B cell (primary cell): ENCODE data around the gene WNK4. TPM values are rescaled to one million over a fixed set of nuclear protein-coding genes. Genes with fewer than 3 reads are reported as not detected.

Experiments used
- ATAC-seq: fragments of 200-7000 bp; cut with Tn5 transposase; one replicate; pipeline ENCODE4 v1.10.0; 2021; ENCODE audit warnings: low read depth, mild to moderate bottlenecking, moderate number of reproducible peaks, moderate library complexity
- CTCF ChIA-PET: fragments of 350-600 bp; sonication (Branson Sonifier 250); formaldehyde crosslinking; loops from one replicate; lab custom pipeline; 2021; ENCODE audit warnings: antibody characterized with exemption, inconsistent platforms; lab: Charles Lee
- POLR2A ChIA-PET: fragments of 350-600 bp; sonication (Branson Sonifier 250); formaldehyde crosslinking; loops from one replicate; lab custom pipeline; 2021; ENCODE audit warnings: antibody characterized with exemption; lab: Charles Lee
- DNase-seq: peaks from one replicate; pipeline ENCODE4 v3.0.0; 2013
- H2AFZ ChIP-seq: 2 replicates; pipeline ENCODE4 v1.6.1; 2012; ENCODE audit warnings: mild to moderate bottlenecking, low read depth, low read length; ENCODE audit not compliant: insufficient read depth, poor library complexity, severe bottlenecking
- H3K27ac ChIP-seq, 2 donors: 1 replicate in 1 of 2; 2 replicates in 1 of 2; pipeline ENCODE4 v1.5.1; 2012 to 2013; ENCODE audit warnings: low read length in 2 of 2, mild to moderate bottlenecking in 2 of 2, moderate library complexity in 1 of 2
- H3K27me3 ChIP-seq, 4 experiments: fragments of 200-600 bp in 1 of 4; sonication (generic) in 1 of 4; replicated peaks in 1 of 4; 1 replicate in 2 of 4; 2 replicates in 2 of 4; pipeline versions ENCODE4 v1.6.1 to v1.7.0; 2013 to 2016; ENCODE audit warnings: low read length in 3 of 4, mild to moderate bottlenecking in 2 of 4, mixed read lengths in 1 of 4, moderate library complexity in 1 of 4; ENCODE audit not compliant: insufficient read depth in 4 of 4, control insufficient read depth in 3 of 4; ENCODE audit errors: control extremely low read depth in 1 of 4
- H3K36me3 ChIP-seq, 2 experiments: replicated peaks in 1 of 2; 1 replicate in 1 of 2; 2 replicates in 1 of 2; pipeline versions ENCODE4 v1.6.1 to v1.7.1; 2013; ENCODE audit warnings: low read length in 1 of 2; ENCODE audit not compliant: insufficient read depth in 2 of 2, control insufficient read depth in 1 of 2; ENCODE audit errors: control extremely low read depth in 1 of 2, extremely low read depth in 1 of 2
- H3K4me1 ChIP-seq, 2 donors: fragments of 200-600 bp in 1 of 2; sonication (generic) in 1 of 2; 1 replicate in 1 of 2; 2 replicates in 1 of 2; pipeline versions ENCODE4 v1.5.1 to v1.6.1; 2013 to 2017; ENCODE audit warnings: low read length in 2 of 2; ENCODE audit not compliant: control insufficient read depth in 2 of 2, insufficient read depth in 2 of 2
- H3K4me2 ChIP-seq: replicated peaks from 2 replicates; pipeline ENCODE3; 2012; ENCODE audit warnings: mild to moderate bottlenecking, low read depth, low read length; ENCODE audit not compliant: poor library complexity, severe bottlenecking
- H3K4me3 ChIP-seq, 5 experiments: fragments of 200-600 bp in 1 of 5; sonication (generic) in 1 of 5; 1 replicate in 3 of 5; 2 replicates in 2 of 5; pipeline versions ENCODE4 v1.5.1 to v1.7.0; 2011 to 2016; ENCODE audit warnings: low read length in 4 of 5, mild to moderate bottlenecking in 4 of 5, low read depth in 2 of 5, control low read depth in 1 of 5, moderate library complexity in 1 of 5; ENCODE audit not compliant: insufficient read depth in 1 of 5; ENCODE audit errors: control extremely low read depth in 1 of 5, extremely low read depth in 1 of 5
- H3K79me2 ChIP-seq: fragments of 200-600 bp; sonication (generic); one replicate; pipeline ENCODE4 v1.6.0; 2016; ENCODE audit warnings: low read length; ENCODE audit not compliant: control insufficient read depth, insufficient read depth
- H3K9ac ChIP-seq: fragments of 200-600 bp; sonication (generic); 2 replicates; pipeline ENCODE4 v1.6.1; 2017; ENCODE audit warnings: mild to moderate bottlenecking, low read length, moderate library complexity
- H3K9me3 ChIP-seq, 3 donors: one replicate each; pipeline versions ENCODE4 v1.6.1 to v1.7.1; 2013; ENCODE audit warnings: low read length in 2 of 3; ENCODE audit not compliant: control insufficient read depth in 2 of 3, insufficient read depth in 1 of 3; ENCODE audit errors: control extremely low read depth in 1 of 3
- H4K20me1 ChIP-seq: 2 replicates; pipeline ENCODE4 v1.6.0; 2012; ENCODE audit warnings: mild to moderate bottlenecking, low read length; ENCODE audit not compliant: insufficient read depth, control insufficient read depth, poor library complexity, severe bottlenecking
- H3K27ac Mint-ChIP-seq: one replicate; pipeline ENCODE4 v1.8.0; 2021; ENCODE audit warnings: mixed read lengths
- H3K27me3 Mint-ChIP-seq: one replicate; pipeline ENCODE4 v1.8.0; 2021; ENCODE audit warnings: mixed read lengths
- H3K4me1 Mint-ChIP-seq: one replicate; pipeline ENCODE4 v1.8.0; 2021; ENCODE audit warnings: mixed read lengths
- H3K4me3 Mint-ChIP-seq: one replicate; pipeline ENCODE4 v1.8.0; 2021; ENCODE audit warnings: mixed read lengths
- H3K9me3 Mint-ChIP-seq: one replicate; pipeline ENCODE4 v1.8.0; 2022; ENCODE audit warnings: mixed read lengths; ENCODE audit not compliant: insufficient read depth
- EZH2 ChIP-seq: IDR thresholded peaks from 2 replicates; pipeline ENCODE4 v1.6.1; 2012; ENCODE audit warnings: borderline replicate concordance, low read depth, mild to moderate bottlenecking, moderate library complexity, low read length; ENCODE audit not compliant: insufficient read depth, poor library complexity, severe bottlenecking
- WGBS: methylation state at CpG from one replicate; pipeline ENCODE4 v1.1.5; 2013; ENCODE audit warnings: missing lambda C conversion rate; ENCODE audit not compliant: insufficient coverage; 5-methylcytosine and 5-hydroxymethylcytosine counted together
- intact Hi-C: fragments of 100-400 bp; cut with micrococcal nuclease; formaldehyde crosslinking; loops from one replicate; pipeline ENCODE4 v1.10.0; 2022
- polyA plus RNA-seq: library from polyadenylated mRNA; depleted of rRNA; stranded (reverse); fragments of >200 nt; gene quantifications from 2 replicates; pipeline ENCODE4 v1.2.3, GENCODE V29; 2012
- total RNA-seq, 2 donors: library from RNA; stranded (reverse); fragments of 120-200 nt in 1 of 2; gene quantifications; 1 replicate in 1 of 2; 2 replicates in 1 of 2; pipeline versions ENCODE4 v1.2.3 to v1.2.4, GENCODE V29; 2013 to 2022
- TF ChIP-seq, protein P1 (sequence below): fragments of 200-600 bp; IDR thresholded peaks from one replicate; pipeline ENCODE4 v1.8.0; 2022; ENCODE audit warnings: antibody characterized with exemption, mild to moderate bottlenecking

Gene WNK4
- total and polyA plus RNA-seq, 2 donors (not counting 1 experiment from before 2014, with no cell fraction given), result 0.03 to 0.44 TPM

DNA sequence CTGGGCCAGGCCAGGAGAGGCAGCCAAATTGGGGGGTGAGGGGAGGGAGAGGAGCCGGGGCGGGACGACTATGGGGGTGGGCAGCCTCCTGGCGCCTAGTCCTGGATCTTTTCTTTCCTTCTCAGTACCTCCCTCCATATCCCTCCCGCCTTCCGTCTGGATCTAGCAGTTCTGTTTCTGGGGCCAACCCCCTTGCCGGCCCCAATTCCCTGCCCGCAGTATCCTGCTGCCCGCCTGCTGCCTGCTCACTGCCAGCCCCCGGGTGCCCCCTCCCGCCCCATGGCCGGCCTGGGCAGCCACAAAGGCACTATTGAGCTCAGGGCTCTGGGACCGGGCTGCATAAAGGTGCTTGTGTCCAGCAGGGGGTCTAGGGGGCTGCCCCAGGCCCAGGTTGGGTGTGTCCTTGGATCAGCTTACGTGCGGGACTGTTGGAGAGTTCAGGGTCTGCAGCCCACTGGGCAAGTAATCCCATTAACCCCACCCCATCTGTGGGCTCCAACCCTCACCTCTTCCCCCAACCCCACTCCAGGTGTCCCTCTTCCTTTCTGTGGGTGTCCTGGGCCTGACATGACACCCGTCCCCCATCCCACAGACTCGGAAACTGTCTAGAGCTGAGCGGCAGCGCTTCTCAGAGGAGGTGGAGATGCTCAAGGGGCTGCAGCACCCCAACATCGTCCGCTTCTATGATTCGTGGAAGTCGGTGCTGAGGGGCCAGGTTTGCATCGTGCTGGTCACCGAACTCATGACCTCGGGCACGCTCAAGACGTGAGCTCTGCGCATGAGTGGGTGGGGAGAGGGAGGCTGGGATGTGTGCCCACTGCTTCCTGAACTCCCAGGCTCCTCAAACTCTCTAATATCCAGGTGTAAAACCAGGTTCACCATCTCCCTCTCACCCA lies 2.0 kb downstream of the WNK4 start:
- no peak overlapping the region for H3K4me2 ChIP-seq
- no peak overlapping the region for H3K27ac Mint-ChIP-seq
- no peak overlapping the region for H3K27ac ChIP-seq
- H3K9ac ChIP-seq, result no peak overlapping the region
- no peak overlapping the region for H3K4me3 ChIP-seq
- H2AFZ ChIP-seq, result no peak overlapping the region
- peaks cover 2 to 24% of the 10 kb centered on the region in 2 experiments for H3K36me3 ChIP-seq
- H3K4me1 ChIP-seq, result peaks cover 26 to 33% of the 10 kb centered on the region in 2 donors
- H3K79me2 ChIP-seq, result no peaks in the 10 kb centered on the region
- no peaks in the 10 kb centered on the region for H3K9me3 Mint-ChIP-seq
- DNase-seq (no peak), ATAC-seq (no peak)
- 13% methylated on average over 16 of the region's 29 CpGs for WGBS
- POLR2A ChIA-PET, result no interaction called here
- no peak for TF ChIP-seq EZH2
- TF ChIP-seq, protein P1, sequence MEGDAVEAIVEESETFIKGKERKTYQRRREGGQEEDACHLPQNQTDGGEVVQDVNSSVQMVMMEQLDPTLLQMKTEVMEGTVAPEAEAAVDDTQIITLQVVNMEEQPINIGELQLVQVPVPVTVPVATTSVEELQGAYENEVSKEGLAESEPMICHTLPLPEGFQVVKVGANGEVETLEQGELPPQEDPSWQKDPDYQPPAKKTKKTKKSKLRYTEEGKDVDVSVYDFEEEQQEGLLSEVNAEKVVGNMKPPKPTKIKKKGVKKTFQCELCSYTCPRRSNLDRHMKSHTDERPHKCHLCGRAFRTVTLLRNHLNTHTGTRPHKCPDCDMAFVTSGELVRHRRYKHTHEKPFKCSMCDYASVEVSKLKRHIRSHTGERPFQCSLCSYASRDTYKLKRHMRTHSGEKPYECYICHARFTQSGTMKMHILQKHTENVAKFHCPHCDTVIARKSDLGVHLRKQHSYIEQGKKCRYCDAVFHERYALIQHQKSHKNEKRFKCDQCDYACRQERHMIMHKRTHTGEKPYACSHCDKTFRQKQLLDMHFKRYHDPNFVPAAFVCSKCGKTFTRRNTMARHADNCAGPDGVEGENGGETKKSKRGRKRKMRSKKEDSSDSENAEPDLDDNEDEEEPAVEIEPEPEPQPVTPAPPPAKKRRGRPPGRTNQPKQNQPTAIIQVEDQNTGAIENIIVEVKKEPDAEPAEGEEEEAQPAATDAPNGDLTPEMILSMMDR, result no peak
- peaks cover 61% of the 10 kb centered on the region for H3K27me3 Mint-ChIP-seq
- H3K27me3 ChIP-seq, result peaks cover 0 to 70% (median 39%) of the 10 kb centered on the region in 4 experiments
- no peaks in the 10 kb centered on the region for H4K20me1 ChIP-seq
- CTCF ChIA-PET, result interaction anchor here (0.6 kb wide), 1 partner anchor 24 kb away, joined by 4 read pairs; no protein-coding TSS in a partner anchor
- H3K4me3 Mint-ChIP-seq, result no peak overlapping the region
- peaks cover 0 to 24% (median 0%) of the 10 kb centered on the region in 3 donors for H3K9me3 ChIP-seq
- H3K4me1 Mint-ChIP-seq, result peaks cover 39% of the 10 kb centered on the region
- intact Hi-C loops, result no loop called here
